Stomach smooth muscle (tissue), 2 donors: ENCODE results near the gene OARD1.

Source experiments
- H3K27ac ChIP-seq: one replicate; pipeline ENCODE4 v1.7.0; 2013; ENCODE audit warnings: mild to moderate bottlenecking, low read length, inconsistent platforms
- H3K27me3 ChIP-seq, 2 donors: one replicate each; pipeline ENCODE4 v1.7.0; 2013; ENCODE audit warnings: low read length in 2 of 2; ENCODE audit not compliant: insufficient read depth in 2 of 2, control insufficient read depth in 1 of 2
- H3K36me3 ChIP-seq, 2 donors: one replicate each; pipeline ENCODE4 v1.7.0; 2013; ENCODE audit warnings: low read length in 2 of 2; ENCODE audit not compliant: control insufficient read depth in 2 of 2, insufficient read depth in 2 of 2
- H3K4me1 ChIP-seq: one replicate; pipeline ENCODE4 v1.7.0; 2013; ENCODE audit warnings: low read length; ENCODE audit not compliant: control insufficient read depth, insufficient read depth
- H3K4me3 ChIP-seq, 2 donors: one replicate each; pipeline ENCODE4 v1.7.0; 2013; ENCODE audit warnings: low read length in 2 of 2
- H3K9ac ChIP-seq, 2 donors: one replicate each; pipeline ENCODE4 v1.7.0; 2013; ENCODE audit warnings: low read length in 2 of 2, mild to moderate bottlenecking in 1 of 2
- H3K9me3 ChIP-seq, 2 donors: one replicate each; pipeline ENCODE4 v1.7.0; 2013; ENCODE audit warnings: low read length in 2 of 2; ENCODE audit not compliant: control insufficient read depth in 2 of 2
- donor health status: healthy.
- donor health status: Pancreatic carcinoma.

OARD1 gene

DNA sequence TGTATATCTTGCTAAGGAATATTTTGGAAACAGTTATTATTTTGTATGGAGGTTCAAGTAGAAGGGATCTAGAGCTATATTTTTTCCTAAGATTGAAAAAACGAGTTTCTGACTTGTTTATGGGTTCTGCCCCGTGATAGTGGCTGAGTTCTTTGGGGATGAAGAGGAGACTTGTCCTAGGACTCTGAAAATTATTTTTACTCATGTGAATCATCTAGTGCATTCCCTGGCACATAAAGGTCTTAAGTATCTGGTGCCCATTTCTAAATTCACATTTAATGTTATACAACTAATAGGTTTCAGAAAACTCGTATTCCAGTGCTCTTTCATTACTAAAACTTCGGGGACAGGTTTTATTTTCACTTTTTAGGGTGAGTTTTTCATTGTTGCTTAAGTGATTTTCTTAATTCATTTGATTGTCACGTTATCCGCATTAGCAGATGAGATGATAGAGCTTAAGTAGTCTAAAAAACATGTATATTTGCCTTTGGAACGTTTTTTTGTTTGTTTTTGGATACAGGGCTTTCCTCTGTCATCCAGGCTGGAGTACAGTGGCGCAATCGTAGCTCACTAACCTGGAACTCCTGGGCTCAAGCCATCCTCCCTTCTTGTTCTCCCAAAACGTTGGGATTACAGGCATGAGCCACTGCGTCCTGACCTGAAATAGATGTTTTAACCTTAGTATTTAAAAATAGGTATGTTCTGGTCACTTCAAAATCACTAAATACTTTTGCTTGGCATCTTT, 2.7 kb upstream of the OARD1 start:
- Histone ChIP-seq H3K4me3 (peak overlapping the region; percentile 86 to 88), H3K9me3 (no peaks in the 10 kb centered on the region), H3K9ac (peak overlapping the region; percentile 16 to 94), H3K36me3 (peaks cover 2 to 8% of the 10 kb centered on the region in 2 donors), H3K4me1 (peaks cover 16% of the 10 kb centered on the region), H3K27me3 (no peaks in the 10 kb centered on the region), H3K27ac (peak overlapping the region; percentile 99)

- peak overlapping the region; percentile 86 to 88 for H3K4me3 ChIP-seq
- peak overlapping the region; percentile 99 for H3K27ac ChIP-seq
- no peaks in the 10 kb centered on the region for H3K27me3 ChIP-seq
- H3K9ac ChIP-seq: peak overlapping the region; percentile 94 to 98
- no peaks in the 10 kb centered on the region for H3K9me3 ChIP-seq
- H3K36me3 ChIP-seq: peaks cover 2 to 3% of the 10 kb centered on the region in 2 donors
- H3K4me1 ChIP-seq: peaks cover 16% of the 10 kb centered on the region
Observed at GRCh38 chr6:41073968-41074691, 2.0 kb upstream of the OARD1 start.

DNA sequence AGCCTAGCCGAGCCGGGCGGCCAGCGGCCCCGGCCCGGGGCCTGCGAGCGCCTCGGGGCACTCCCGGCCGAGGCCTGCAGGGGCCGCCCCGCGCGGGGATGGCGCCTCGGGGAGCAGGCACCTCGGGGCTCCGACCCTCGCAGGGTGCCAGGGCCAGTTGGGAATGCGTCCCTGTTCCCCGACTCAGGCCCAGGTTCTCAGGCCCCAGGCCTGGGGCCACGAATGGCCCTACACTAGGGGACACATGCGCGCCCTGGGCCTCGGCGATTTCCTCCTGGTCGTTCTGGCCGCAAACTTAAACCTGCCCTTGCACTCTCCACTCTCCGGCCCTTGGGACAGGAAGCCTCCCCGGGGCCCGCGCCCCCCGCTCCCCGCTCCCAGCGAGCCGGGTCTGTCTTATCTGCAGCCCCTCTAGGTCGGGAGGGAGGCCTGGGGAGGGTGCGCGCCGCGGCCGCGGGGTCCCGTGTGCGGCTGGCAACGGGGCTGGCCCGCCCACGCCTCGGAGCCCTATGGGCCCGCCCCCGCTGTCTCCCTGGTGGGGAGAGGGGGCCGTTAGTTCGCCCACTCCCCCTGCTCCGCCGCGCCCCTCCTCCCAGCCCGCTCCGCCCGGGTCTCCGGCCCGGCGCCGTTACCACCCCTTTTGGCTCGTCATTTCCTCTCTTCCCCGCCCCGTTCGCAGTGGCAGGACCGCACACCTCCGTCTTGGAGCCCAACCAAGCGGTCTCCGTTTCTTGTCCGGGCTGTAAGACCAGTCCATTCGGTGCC, 1.2 kb upstream of the OARD1 start:
- peaks cover 16% of the 10 kb centered on the region for H3K4me1 ChIP-seq

GRCh38 chr6:41072836-41073202, 663 bp upstream of the OARD1 start, which contains the start of gene NFYA:
Gene NFYA (plus strand): TSS chr6:41072974. CDS start chr6:41079090, 6,116 bp downstream.
- no peaks in the 10 kb centered on the region for H3K9me3 ChIP-seq
- peak within 1 kb of the TSS; percentile 88 to 96 for H3K4me3 ChIP-seq
- peak within 1 kb of the TSS; percentile 98 for H3K9ac ChIP-seq
- H3K36me3 ChIP-seq: peaks cover 11 to 12% of the 10 kb centered on the region in 2 donors
- H3K27me3 ChIP-seq: no peaks in the 10 kb centered on the region
- H3K4me1 ChIP-seq: peaks cover 16% of the 10 kb centered on the region
- peak within 1 kb of the TSS; percentile 99 for H3K27ac ChIP-seq

More for the DNA sequence above, 1.2 kb upstream of the OARD1 start:
- Histone ChIP-seq H3K4me3 (peak overlapping the region; percentile 86 to 88), H3K27me3 (no peaks in the 10 kb centered on the region), H3K9me3 (no peaks in the 10 kb centered on the region), H3K9ac (peak overlapping the region; percentile 94 to 98), H3K36me3 (peaks cover 6 to 7% of the 10 kb centered on the region in 2 donors), H3K27ac (peak overlapping the region; percentile 99)

DNA sequence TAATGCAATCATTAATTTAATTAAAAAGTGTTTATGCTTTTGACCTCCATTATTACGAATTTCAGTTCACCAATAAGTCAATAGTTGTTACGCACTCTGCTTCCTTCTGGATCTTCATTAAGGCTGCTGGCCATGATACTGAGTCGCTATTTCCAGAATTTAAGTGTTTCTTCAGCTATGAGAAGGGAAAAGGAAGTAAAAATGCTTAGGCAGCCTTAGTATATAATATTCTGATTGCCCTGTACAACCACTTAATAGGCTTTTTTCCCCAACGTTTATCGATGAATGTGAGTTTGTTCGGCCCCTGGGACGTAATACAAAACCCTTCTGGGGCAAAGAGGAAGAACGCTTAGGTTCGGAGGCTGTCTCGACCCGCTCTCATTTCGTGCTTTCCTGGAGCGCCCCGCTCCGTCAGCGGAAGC, 644 bp downstream of the OARD1 start:
- peak overlapping the region; percentile 97 to 98 for H3K9ac ChIP-seq
- peaks cover 12 to 20% of the 10 kb centered on the region in 2 donors for H3K36me3 ChIP-seq
- H3K4me3 ChIP-seq: peak overlapping the region; percentile 88 to 96
- H3K27ac ChIP-seq: peak overlapping the region; percentile 99
- peaks cover 16% of the 10 kb centered on the region for H3K4me1 ChIP-seq
- H3K9me3 ChIP-seq: no peaks in the 10 kb centered on the region
- no peaks in the 10 kb centered on the region for H3K27me3 ChIP-seq

GRCh38 chr6:41066867-41067304, 5.3 kb downstream of the OARD1 start:
- Histone ChIP-seq H3K4me1 (peaks cover 2% of the 10 kb centered on the region), H3K36me3 (peaks cover 26 to 31% of the 10 kb centered on the region in 2 donors)

DNA sequence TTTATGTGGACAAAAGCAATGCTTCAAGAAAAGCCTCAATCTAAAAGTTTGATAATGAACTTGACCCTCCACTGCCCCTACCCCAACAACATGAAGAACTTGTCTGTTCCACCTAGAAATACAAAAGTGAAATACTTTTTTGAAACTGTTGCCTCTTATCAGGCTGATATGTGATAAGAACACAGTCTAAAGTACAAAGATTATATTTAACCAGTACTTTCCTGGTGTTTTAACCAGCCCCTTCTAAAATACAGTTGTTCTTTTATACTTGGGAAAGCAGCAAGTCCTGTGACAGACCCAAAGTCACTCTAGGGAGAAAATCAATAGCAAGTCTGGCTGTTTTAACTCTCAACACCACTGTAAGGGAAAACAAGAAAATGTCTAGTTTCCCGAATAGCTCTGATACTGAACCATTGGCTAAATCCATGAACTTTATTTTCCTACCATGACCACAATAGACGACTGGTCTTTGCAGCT, 6.6 kb downstream of the OARD1 start:
- H3K27ac ChIP-seq: no peak overlapping the region
- H3K36me3 ChIP-seq: peaks cover 29 to 35% of the 10 kb centered on the region in 2 donors
- no peak overlapping the region for H3K4me3 ChIP-seq
- peaks cover 7% of the 10 kb centered on the region for H3K4me1 ChIP-seq
- no peaks in the 10 kb centered on the region for H3K9me3 ChIP-seq
- no peaks in the 10 kb centered on the region for H3K27me3 ChIP-seq
- no peak overlapping the region for H3K9ac ChIP-seq

More at GRCh38 chr6:41066867-41067304, 5.3 kb downstream of the OARD1 start:
- no peaks in the 10 kb centered on the region for H3K9me3 ChIP-seq
- no peak overlapping the region for H3K9ac ChIP-seq
- no peaks in the 10 kb centered on the region for H3K27me3 ChIP-seq
- no peak overlapping the region for H3K4me3 ChIP-seq
- no peak overlapping the region for H3K27ac ChIP-seq

DNA sequence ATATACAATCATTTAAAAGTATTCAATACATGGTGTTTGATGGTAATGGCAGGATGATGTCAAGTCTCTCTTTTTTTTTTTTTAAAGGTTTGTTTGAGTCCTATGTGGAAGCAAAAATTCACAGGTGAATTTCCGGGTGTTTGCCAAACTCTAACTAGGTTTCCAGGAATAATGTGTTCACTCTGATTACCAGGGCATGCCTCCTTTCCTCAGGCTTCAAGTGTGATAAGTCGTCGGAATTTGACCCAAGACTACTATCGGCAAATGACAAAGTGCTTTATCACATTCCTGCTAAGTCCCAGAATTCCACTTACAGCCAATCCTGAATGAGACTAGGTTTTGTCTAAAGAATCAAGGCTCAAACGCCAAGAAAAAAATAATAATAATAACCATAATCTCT, 7.3 kb downstream of the OARD1 start:
- no peaks in the 10 kb centered on the region for H3K9me3 ChIP-seq
- no peak overlapping the region for H3K9ac ChIP-seq
- H3K4me1 ChIP-seq: peaks cover 7% of the 10 kb centered on the region
- H3K27ac ChIP-seq: peak overlapping the region; percentile 38
- peaks cover 27 to 35% of the 10 kb centered on the region in 2 donors for H3K36me3 ChIP-seq
- H3K4me3 ChIP-seq: no peak overlapping the region
- H3K27me3 ChIP-seq: no peaks in the 10 kb centered on the region

- H3K4me1 ChIP-seq: peaks cover 7% of the 10 kb centered on the region
- peak overlapping the region; percentile 38 for H3K27ac ChIP-seq
- H3K36me3 ChIP-seq: peaks cover 27 to 30% of the 10 kb centered on the region in 2 donors
Observed at GRCh38 chr6:41063884-41064285, 8.3 kb downstream of the OARD1 start.

DNA sequence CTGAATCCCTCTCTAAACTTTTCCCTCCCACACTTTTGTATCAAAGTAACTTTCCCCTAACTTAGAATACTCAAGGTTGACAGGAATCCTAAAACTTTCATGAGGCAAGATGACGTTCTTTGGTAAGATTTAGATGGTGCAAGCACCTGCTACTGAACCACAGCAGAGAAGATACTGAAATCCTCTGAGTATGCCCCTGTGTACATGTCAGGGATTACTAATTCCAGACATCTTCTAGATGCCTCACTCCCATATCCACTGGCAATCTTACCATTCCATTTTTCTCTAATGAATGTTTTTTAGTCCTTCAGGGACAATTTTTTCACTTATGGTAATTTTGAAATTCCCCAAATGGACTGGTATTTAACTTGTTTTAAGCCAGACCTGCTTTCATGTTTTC, 10.1 kb downstream of the OARD1 start:
- H3K4me3 ChIP-seq: no peak overlapping the region

More at GRCh38 chr6:41063884-41064285, 8.3 kb downstream of the OARD1 start:
- H3K9me3 ChIP-seq: no peaks in the 10 kb centered on the region
- no peak overlapping the region for H3K4me3 ChIP-seq
- no peak overlapping the region for H3K9ac ChIP-seq
- H3K27me3 ChIP-seq: no peaks in the 10 kb centered on the region

More for the DNA sequence above, 10.1 kb downstream of the OARD1 start:
- peaks cover 21% of the 10 kb centered on the region for H3K4me1 ChIP-seq
- peaks cover 16 to 17% of the 10 kb centered on the region in 2 donors for H3K36me3 ChIP-seq
- no peak overlapping the region for H3K27ac ChIP-seq
- no peaks in the 10 kb centered on the region for H3K27me3 ChIP-seq
- no peak overlapping the region for H3K9ac ChIP-seq
- no peaks in the 10 kb centered on the region for H3K9me3 ChIP-seq
